ENCODE results near the gene MPL.

MPL gene

DNA sequence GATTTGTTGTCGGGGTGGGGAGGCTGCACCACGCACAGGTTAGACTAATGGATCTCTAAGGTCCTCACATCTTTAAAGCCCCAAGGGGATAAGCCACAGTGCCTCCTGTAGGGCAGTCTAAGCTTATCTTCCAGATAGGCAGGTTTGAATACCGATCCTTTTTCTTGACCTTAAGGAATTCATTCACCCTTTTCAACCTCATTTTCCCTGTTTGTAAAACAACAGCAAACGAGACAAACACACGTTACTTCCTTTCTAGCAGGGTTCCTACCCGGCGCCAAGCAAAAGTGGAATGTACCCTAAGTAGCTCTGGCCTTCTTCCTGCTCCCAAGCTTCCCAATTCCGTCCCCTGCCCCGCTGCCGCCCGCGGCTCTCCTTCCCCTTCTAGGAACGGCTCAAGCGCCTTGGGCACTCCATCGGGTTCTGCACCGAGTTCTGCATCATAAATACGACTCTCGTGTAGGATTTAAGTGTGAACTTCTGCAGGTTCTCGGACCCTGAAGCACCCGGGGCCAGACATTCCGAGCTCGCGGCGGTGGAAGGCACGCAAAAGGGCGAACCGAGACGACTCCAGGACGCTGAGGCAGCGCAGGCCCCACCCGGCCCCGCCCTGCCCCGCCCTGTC is 20.6 kb downstream of the MPL start:
- peak; percentile 18 for DNase-seq
- no peaks in the 10 kb centered on the region for H3K27me3 ChIP-seq
- H3K9me3 ChIP-seq, result no peaks in the 10 kb centered on the region
- TF ChIP-seq, protein P1, sequence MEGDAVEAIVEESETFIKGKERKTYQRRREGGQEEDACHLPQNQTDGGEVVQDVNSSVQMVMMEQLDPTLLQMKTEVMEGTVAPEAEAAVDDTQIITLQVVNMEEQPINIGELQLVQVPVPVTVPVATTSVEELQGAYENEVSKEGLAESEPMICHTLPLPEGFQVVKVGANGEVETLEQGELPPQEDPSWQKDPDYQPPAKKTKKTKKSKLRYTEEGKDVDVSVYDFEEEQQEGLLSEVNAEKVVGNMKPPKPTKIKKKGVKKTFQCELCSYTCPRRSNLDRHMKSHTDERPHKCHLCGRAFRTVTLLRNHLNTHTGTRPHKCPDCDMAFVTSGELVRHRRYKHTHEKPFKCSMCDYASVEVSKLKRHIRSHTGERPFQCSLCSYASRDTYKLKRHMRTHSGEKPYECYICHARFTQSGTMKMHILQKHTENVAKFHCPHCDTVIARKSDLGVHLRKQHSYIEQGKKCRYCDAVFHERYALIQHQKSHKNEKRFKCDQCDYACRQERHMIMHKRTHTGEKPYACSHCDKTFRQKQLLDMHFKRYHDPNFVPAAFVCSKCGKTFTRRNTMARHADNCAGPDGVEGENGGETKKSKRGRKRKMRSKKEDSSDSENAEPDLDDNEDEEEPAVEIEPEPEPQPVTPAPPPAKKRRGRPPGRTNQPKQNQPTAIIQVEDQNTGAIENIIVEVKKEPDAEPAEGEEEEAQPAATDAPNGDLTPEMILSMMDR (IDR thresholded peaks at IDR 0.05; ENCODE audit: low read depth, low read length), result peak; percentile 27; the same call in 1 of the 2 replicates
- peaks cover 24% of the 10 kb centered on the region for H3K36me3 ChIP-seq
- H3K4me1 ChIP-seq, result no peaks in the 10 kb centered on the region
- peak overlapping the region; percentile 76 for H3K4me3 ChIP-seq (ENCODE audit: low read depth, low read length)

DNA sequence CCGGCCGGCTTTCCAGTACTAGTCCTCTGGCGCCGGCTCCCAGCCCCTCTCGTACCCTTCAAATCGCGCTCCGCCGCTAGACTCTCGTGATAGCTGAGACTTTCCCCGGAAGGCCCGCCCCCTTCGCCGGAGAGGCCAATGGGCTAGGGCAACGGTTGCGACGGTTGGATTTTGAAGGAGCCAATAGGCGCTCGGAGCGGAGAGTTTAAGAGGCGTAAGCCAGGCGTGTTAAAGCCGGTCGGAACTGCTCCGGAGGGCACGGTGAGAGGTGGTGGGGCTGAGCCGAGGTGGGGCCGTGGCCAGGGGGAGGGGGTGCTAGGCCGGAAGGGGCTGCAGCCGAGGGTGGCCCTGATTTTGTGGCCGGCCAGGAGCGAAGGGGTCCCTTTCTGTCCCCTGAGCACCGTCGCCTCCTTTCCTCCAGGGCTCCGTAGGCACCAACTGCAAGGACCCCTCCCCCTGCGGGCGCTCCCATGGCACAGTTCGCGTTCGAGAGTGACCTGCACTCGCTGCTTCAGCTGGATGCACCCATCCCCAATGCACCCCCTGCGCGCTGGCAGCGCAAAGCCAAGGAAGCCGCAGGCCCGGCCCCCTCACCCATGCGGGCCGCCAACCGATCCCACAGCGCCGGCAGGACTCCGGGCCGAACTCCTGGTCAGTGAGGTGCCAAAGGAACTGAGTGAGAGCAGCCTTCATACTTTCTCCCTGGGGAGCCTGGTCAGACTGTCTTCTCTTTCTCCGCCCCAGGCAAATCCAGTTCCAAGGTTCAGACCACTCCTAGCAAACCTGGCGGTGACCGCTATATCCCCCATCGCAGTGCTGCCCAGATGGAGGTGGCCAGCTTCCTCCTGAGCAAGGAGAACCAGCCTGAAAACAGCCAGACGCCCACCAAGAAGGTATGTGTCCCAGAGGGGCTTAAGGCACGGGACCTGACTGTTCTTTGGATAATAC is 21.4 kb downstream of the MPL start, which contains the start of gene CDC20:
Gene CDC20 (plus strand): TSS at position 236 of the 948 bp plus-strand sequence. CDS start 235 bp downstream, at position 471.
- peak within 1 kb of the TSS; percentile 76 for H3K4me3 ChIP-seq (ENCODE audit: low read depth, low read length)
- peak; percentile 94 for DNase-seq
- H3K9me3 ChIP-seq, result no peaks in the 10 kb centered on the region
- no peaks in the 10 kb centered on the region for H3K4me1 ChIP-seq
- TF ChIP-seq, protein P1 (IDR thresholded peaks at IDR 0.05; ENCODE audit: low read depth, low read length), result no peak
- no peaks in the 10 kb centered on the region for H3K27me3 ChIP-seq
- H3K36me3 ChIP-seq, result peaks cover 27% of the 10 kb centered on the region

DNA sequence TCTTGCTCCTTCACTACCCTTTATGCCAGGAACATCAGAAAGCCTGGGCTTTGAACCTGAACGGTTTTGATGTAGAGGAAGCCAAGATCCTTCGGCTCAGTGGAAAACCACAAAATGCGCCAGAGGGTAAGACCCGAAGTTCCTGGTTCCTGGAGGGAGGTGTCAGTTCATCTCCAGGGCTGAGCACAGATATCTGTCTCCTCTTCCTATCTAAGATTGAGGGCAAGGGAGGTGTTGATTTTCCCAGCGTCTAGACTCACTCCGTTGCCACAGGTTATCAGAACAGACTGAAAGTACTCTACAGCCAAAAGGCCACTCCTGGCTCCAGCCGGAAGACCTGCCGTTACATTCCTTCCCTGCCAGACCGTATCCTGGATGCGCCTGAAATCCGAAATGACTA is 22.1 kb downstream of the MPL start:
- Histone ChIP-seq H3K36me3 (peaks cover 27% of the 10 kb centered on the region), H3K4me3 (ENCODE audit: low read depth, low read length) (peak overlapping the region; percentile 73), H3K4me1 (no peaks in the 10 kb centered on the region), H3K27me3 (no peaks in the 10 kb centered on the region), H3K9me3 (no peaks in the 10 kb centered on the region)
- no peak for DNase-seq
- TF ChIP-seq, protein P1 (IDR thresholded peaks at IDR 0.05; ENCODE audit: low read depth, low read length), result no peak

DNA sequence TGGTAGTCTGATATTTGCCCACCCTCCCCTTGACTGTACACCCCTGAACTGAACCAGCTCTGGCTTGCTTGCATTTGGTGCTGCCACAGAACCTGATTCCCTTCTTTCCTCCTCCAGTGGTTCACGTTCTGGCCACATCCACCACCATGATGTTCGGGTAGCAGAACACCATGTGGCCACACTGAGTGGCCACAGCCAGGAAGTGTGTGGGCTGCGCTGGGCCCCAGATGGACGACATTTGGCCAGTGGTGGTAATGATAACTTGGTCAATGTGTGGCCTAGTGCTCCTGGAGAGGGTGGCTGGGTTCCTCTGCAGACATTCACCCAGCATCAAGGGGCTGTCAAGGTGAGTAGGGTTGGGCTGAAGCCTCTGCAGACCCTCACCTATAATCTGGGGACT is 23.0 kb downstream of the MPL start:
- no peak for DNase-seq
- Histone ChIP-seq H3K36me3 (peaks cover 27% of the 10 kb centered on the region), H3K4me3 (ENCODE audit: low read depth, low read length) (peak overlapping the region; percentile 73), H3K27me3 (no peaks in the 10 kb centered on the region), H3K4me1 (no peaks in the 10 kb centered on the region), H3K9me3 (no peaks in the 10 kb centered on the region)
- TF ChIP-seq, protein P1 (IDR thresholded peaks at IDR 0.05; ENCODE audit: low read depth, low read length), result no peak

DNA sequence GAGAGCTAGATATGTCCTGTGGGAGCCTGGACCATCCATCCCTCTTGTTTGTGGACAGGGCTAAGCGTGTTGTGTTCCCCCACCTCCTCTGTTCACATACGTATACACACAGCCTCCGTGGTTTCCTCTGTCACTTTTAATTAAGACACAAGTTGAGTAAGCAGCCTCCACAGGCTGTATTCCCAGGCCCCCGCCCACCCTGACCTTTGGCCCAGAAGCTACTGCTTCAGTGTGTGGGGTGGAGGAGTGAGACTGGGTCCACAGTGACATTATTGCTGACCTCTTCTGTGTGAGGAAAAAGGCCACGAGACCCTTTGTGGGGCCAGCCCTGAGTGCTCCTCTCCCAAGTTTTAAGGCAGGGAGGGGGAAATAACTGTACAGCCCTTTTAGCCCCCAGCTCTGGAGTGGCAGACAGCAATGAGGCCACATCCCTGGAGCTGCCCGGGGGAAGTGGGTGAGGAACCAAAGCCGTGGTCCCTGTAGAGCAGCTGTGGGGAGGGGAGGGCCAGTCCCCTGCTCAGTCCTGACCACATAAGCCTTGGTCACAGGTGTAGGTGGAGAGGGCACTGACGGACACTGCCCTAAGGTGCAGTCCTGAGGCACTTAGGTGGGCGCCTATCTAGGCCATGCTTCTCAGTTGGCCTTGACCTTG is 25.8 kb downstream of the MPL start:
- Histone ChIP-seq H3K36me3 (peaks cover 27% of the 10 kb centered on the region), H3K4me3 (ENCODE audit: low read depth, low read length) (no peak overlapping the region), H3K9me3 (no peaks in the 10 kb centered on the region), H3K4me1 (no peaks in the 10 kb centered on the region), H3K27me3 (no peaks in the 10 kb centered on the region)
- DNase-seq, result no peak
- TF ChIP-seq, protein P1 (IDR thresholded peaks at IDR 0.05; ENCODE audit: low read depth, low read length), result no peak

All from BE2C (cell line).